MG63 (cell line): ENCODE results near the gene UVRAG. TPM values are rescaled to one million over a fixed set of nuclear protein-coding genes. Genes with fewer than 3 reads are reported as not detected.
A peak's percentile ranks its signal among the peaks of the same experiment; 100 is the strongest.

Experiments used
- DNase-seq: peaks from one replicate; pipeline ENCODE4 v3.0.0-alpha.2; 2020
- H3K27me3 ChIP-seq: fragments of 250-450 bp; sonication (Bioruptor Pico); 2 replicates; pipeline ENCODE4 v1.5.1; 2020; ENCODE audit warnings: mild to moderate bottlenecking, moderate library complexity
- H3K36me3 ChIP-seq: fragments of 250-450 bp; sonication (Bioruptor Pico); 2 replicates; pipeline ENCODE4 v1.5.1; 2020; ENCODE audit warnings: mild to moderate bottlenecking, moderate library complexity
- H3K4me3 ChIP-seq: fragments of 250-450 bp; sonication (Bioruptor Pico); 2 replicates; pipeline ENCODE4 v1.5.1; 2020; ENCODE audit warnings: mild to moderate bottlenecking, moderate library complexity
- H3K9me3 ChIP-seq: fragments of 250-450 bp; sonication (Bioruptor Pico); 2 replicates; pipeline ENCODE4 v1.5.1; 2020; ENCODE audit warnings: mild to moderate bottlenecking, moderate library complexity
- total RNA-seq: library from RNA; depleted of rRNA; stranded (reverse); fragments of >200 nt; shearing (Covaris generic); gene quantifications from 2 replicates; pipeline ENCODE4 v1.2.3, GENCODE V29; 2014; ENCODE audit warnings: low replicate concordance

Gene UVRAG
- total RNA-seq, 1 experiment from 2014 or later, result 6.9 TPM

GRCh38 chr11:75816561-75817239 lies 1.7 kb downstream of the UVRAG start:
- Histone ChIP-seq H3K4me3 (peak overlapping the region; percentile 71), H3K36me3 (no peaks in the 10 kb centered on the region; the same call in 1 of the 2 replicates), H3K27me3 (no peaks in the 10 kb centered on the region), H3K9me3 (no peaks in the 10 kb centered on the region)
- no peak for DNase-seq

- H3K27me3 ChIP-seq, result no peaks in the 10 kb centered on the region
- H3K36me3 ChIP-seq, result no peaks in the 10 kb centered on the region; the same call in 1 of the 2 replicates
- H3K9me3 ChIP-seq, result no peaks in the 10 kb centered on the region
- DNase-seq, result peak; percentile 18
- no peak overlapping the region for H3K4me3 ChIP-seq
Measured at GRCh38 chr11:75820645-75821044, 5.6 kb downstream of the UVRAG start.

GRCh38 chr11:75821202-75821601 lies 6.2 kb downstream of the UVRAG start:
- DNase-seq, result no peak
- no peaks in the 10 kb centered on the region for H3K27me3 ChIP-seq
- H3K4me3 ChIP-seq, result no peak overlapping the region
- H3K36me3 ChIP-seq, result no peaks in the 10 kb centered on the region; the same call in 1 of the 2 replicates
- H3K9me3 ChIP-seq, result no peaks in the 10 kb centered on the region

GRCh38 chr11:75822541-75822940 lies 7.5 kb downstream of the UVRAG start:
- Histone ChIP-seq H3K9me3 (no peaks in the 10 kb centered on the region), H3K4me3 (no peak overlapping the region), H3K27me3 (no peaks in the 10 kb centered on the region), H3K36me3 (no peaks in the 10 kb centered on the region)
- no peak for DNase-seq

GRCh38 chr11:75823415-75823814 lies 8.4 kb downstream of the UVRAG start:
- Histone ChIP-seq H3K4me3 (no peak overlapping the region), H3K27me3 (no peaks in the 10 kb centered on the region), H3K36me3 (no peaks in the 10 kb centered on the region), H3K9me3 (no peaks in the 10 kb centered on the region)
- DNase-seq, result no peak

- Histone ChIP-seq H3K27me3 (no peaks in the 10 kb centered on the region), H3K9me3 (no peaks in the 10 kb centered on the region), H3K4me3 (no peak overlapping the region), H3K36me3 (no peaks in the 10 kb centered on the region)
- DNase-seq, result no peak
Measured at GRCh38 chr11:75823946-75824345, 8.9 kb downstream of the UVRAG start.

GRCh38 chr11:75826461-75827230 lies 11.6 kb downstream of the UVRAG start:
- Histone ChIP-seq H3K9me3 (no peaks in the 10 kb centered on the region), H3K36me3 (no peaks in the 10 kb centered on the region), H3K4me3 (no peak overlapping the region), H3K27me3 (no peaks in the 10 kb centered on the region)
- no peak for DNase-seq

- DNase-seq, result no peak
- no peaks in the 10 kb centered on the region for H3K36me3 ChIP-seq
Measured at GRCh38 chr11:75827562-75827961, 12.6 kb downstream of the UVRAG start.

GRCh38 chr11:75831915-75832502 lies 17.0 kb downstream of the UVRAG start:
- Histone ChIP-seq H3K4me3 (no peak overlapping the region), H3K9me3 (no peaks in the 10 kb centered on the region), H3K36me3 (no peaks in the 10 kb centered on the region), H3K27me3 (no peaks in the 10 kb centered on the region)
- DNase-seq, result no peak

More at GRCh38 chr11:75827562-75827961, 12.6 kb downstream of the UVRAG start:
- no peaks in the 10 kb centered on the region for H3K27me3 ChIP-seq
- H3K9me3 ChIP-seq, result no peaks in the 10 kb centered on the region
- no peak overlapping the region for H3K4me3 ChIP-seq

GRCh38 chr11:75834728-75835127 lies 19.7 kb downstream of the UVRAG start:
- Histone ChIP-seq H3K27me3 (no peaks in the 10 kb centered on the region), H3K9me3 (no peaks in the 10 kb centered on the region), H3K4me3 (no peak overlapping the region), H3K36me3 (no peaks in the 10 kb centered on the region)
- no peak for DNase-seq

GRCh38 chr11:75836417-75836816 lies 21.4 kb downstream of the UVRAG start:
- no peaks in the 10 kb centered on the region for H3K36me3 ChIP-seq
- no peak overlapping the region for H3K4me3 ChIP-seq
- no peaks in the 10 kb centered on the region for H3K9me3 ChIP-seq
- DNase-seq, result no peak
- H3K27me3 ChIP-seq, result no peaks in the 10 kb centered on the region

GRCh38 chr11:75839851-75840250 lies 24.8 kb downstream of the UVRAG start:
- Histone ChIP-seq H3K36me3 (no peaks in the 10 kb centered on the region), H3K9me3 (no peaks in the 10 kb centered on the region), H3K27me3 (no peaks in the 10 kb centered on the region), H3K4me3 (no peak overlapping the region)
- DNase-seq, result no peak

GRCh38 chr11:75840522-75840921 lies 25.5 kb downstream of the UVRAG start:
- Histone ChIP-seq H3K36me3 (no peaks in the 10 kb centered on the region), H3K27me3 (no peaks in the 10 kb centered on the region), H3K4me3 (no peak overlapping the region), H3K9me3 (no peaks in the 10 kb centered on the region)
- no peak for DNase-seq

- Histone ChIP-seq H3K4me3 (no peak overlapping the region), H3K27me3 (no peaks in the 10 kb centered on the region)
Measured at GRCh38 chr11:75841739-75842138, 26.7 kb downstream of the UVRAG start.

GRCh38 chr11:75845324-75845723 lies 30.3 kb downstream of the UVRAG start:
- no peaks in the 10 kb centered on the region for H3K36me3 ChIP-seq
- H3K27me3 ChIP-seq, result no peaks in the 10 kb centered on the region
- DNase-seq, result no peak
- no peak overlapping the region for H3K4me3 ChIP-seq
- H3K9me3 ChIP-seq, result no peaks in the 10 kb centered on the region

More at GRCh38 chr11:75841739-75842138, 26.7 kb downstream of the UVRAG start:
- Histone ChIP-seq H3K9me3 (no peaks in the 10 kb centered on the region), H3K36me3 (no peaks in the 10 kb centered on the region)
- no peak for DNase-seq

GRCh38 chr11:75849894-75850293 lies 34.9 kb downstream of the UVRAG start:
- no peak overlapping the region for H3K4me3 ChIP-seq

GRCh38 chr11:75850787-75851186 lies 35.8 kb downstream of the UVRAG start:
- Histone ChIP-seq H3K36me3 (no peaks in the 10 kb centered on the region), H3K9me3 (no peaks in the 10 kb centered on the region), H3K4me3 (no peak overlapping the region), H3K27me3 (no peaks in the 10 kb centered on the region)
- DNase-seq, result no peak

More at GRCh38 chr11:75849894-75850293, 34.9 kb downstream of the UVRAG start:
- no peak for DNase-seq
- H3K9me3 ChIP-seq, result no peaks in the 10 kb centered on the region
- no peaks in the 10 kb centered on the region for H3K36me3 ChIP-seq
- no peaks in the 10 kb centered on the region for H3K27me3 ChIP-seq
